Cardiac muscle cell (in vitro differentiated cells and primary cell): Measurements from ENCODE around the gene HDAC6. TPM values are rescaled to one million over a fixed set of nuclear protein-coding genes. Genes with fewer than 3 reads are reported as not detected.

Experiments
- DNase-seq, 2 donors: peaks; one replicate each; pipeline versions ENCODE4 v3.0.0 to v3.0.0-alpha.2; 2010 to 2017; ENCODE audit warnings: low read depth in 1 of 2, low spot score in 1 of 2
- H3K27ac ChIP-seq: fragments of 200-600 bp; sonication (generic); 2 replicates; pipeline ENCODE4 v1.5.1; 2016
- H3K27me3 ChIP-seq: fragments of 200-600 bp; sonication (generic); 2 replicates; pipeline ENCODE4 v1.6.0; 2016; ENCODE audit warnings: control low read depth
- H3K36me3 ChIP-seq: fragments of 200-600 bp; sonication (generic); 2 replicates; pipeline ENCODE4 v1.5.1; 2016; ENCODE audit warnings: control low read depth
- H3K4me1 ChIP-seq: fragments of 200-600 bp; sonication (generic); 2 replicates; pipeline ENCODE4 v1.8.1; 2017; ENCODE audit warnings: low read depth, mild to moderate bottlenecking, mixed run types
- H3K4me3 ChIP-seq: fragments of 200-600 bp; sonication (generic); 2 replicates; pipeline ENCODE4 v1.5.1; 2016; ENCODE audit warnings: mild to moderate bottlenecking
- H3K9me3 ChIP-seq: fragments of 200-600 bp; sonication (generic); 2 replicates; pipeline ENCODE4 v1.5.1; 2017; ENCODE audit warnings: low read depth, mild to moderate bottlenecking, control low read depth
- polyA plus RNA-seq: library from polyadenylated mRNA; unstranded; fragments of >200 nt; fragmentation: Nextera tagmentation; extraction: Ambion mirVana; gene quantifications from 2 replicates; pipeline ENCODE4 v1.2.1, GENCODE V29; 2016
- total RNA-seq: library from RNA; depleted of rRNA; stranded (reverse); fragments of >200 nt; gene quantifications from 2 replicates; pipeline ENCODE4 v1.2.3, GENCODE V29; 2016
- TF ChIP-seq, protein P1 (sequence below): IDR thresholded peaks from 2 replicates; pipeline ENCODE4 v1.5.1; 2012; ENCODE audit warnings: low read depth, mild to moderate bottlenecking, low read length

The HDAC6 gene
- total and polyA plus RNA-seq, 2 experiments from 2014 or later: 114 to 162 TPM

DNA sequence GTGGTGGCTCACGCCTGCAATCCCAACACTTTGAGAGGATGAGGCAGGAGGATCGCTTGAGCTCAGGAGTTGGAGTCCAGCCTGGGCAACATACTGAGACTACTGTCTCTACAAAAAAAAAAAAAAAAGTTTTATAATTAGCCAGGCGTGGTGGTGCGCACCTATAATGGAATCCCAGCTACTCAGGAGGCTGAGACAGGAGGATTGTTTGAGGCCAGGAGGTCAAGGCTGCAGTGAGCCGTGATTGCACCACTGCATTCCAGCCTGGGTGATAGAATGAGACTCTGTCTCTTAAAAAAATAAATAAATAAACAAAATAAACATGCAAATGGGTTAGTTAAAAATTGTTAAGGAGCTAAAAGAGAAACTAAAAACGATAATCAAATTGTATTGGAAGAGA lies 32.6 kb upstream of the HDAC6 start:
- Histone ChIP-seq H3K4me3 (no peak overlapping the region), H3K27ac (no peak overlapping the region), H3K9me3 (peaks cover 2% of the 10 kb centered on the region), H3K27me3 (no peaks in the 10 kb centered on the region), H3K4me1 (no peaks in the 10 kb centered on the region), H3K36me3 (no peaks in the 10 kb centered on the region)
- TF ChIP-seq, protein P1, sequence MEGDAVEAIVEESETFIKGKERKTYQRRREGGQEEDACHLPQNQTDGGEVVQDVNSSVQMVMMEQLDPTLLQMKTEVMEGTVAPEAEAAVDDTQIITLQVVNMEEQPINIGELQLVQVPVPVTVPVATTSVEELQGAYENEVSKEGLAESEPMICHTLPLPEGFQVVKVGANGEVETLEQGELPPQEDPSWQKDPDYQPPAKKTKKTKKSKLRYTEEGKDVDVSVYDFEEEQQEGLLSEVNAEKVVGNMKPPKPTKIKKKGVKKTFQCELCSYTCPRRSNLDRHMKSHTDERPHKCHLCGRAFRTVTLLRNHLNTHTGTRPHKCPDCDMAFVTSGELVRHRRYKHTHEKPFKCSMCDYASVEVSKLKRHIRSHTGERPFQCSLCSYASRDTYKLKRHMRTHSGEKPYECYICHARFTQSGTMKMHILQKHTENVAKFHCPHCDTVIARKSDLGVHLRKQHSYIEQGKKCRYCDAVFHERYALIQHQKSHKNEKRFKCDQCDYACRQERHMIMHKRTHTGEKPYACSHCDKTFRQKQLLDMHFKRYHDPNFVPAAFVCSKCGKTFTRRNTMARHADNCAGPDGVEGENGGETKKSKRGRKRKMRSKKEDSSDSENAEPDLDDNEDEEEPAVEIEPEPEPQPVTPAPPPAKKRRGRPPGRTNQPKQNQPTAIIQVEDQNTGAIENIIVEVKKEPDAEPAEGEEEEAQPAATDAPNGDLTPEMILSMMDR: no peak
- no peak for DNase-seq

- Histone ChIP-seq H3K27ac (no peak overlapping the region), H3K36me3 (no peaks in the 10 kb centered on the region), H3K9me3 (peaks cover 2% of the 10 kb centered on the region), H3K4me3 (no peak overlapping the region), H3K4me1 (no peaks in the 10 kb centered on the region), H3K27me3 (no peaks in the 10 kb centered on the region)
- no peak for DNase-seq
- TF ChIP-seq, protein P1: no peak
Measured at GRCh38 chrX:48770296-48770695, 31.6 kb upstream of the HDAC6 start.

GRCh38 chrX:48772602-48773001 lies 29.3 kb upstream of the HDAC6 start:
- Histone ChIP-seq H3K4me1 (no peaks in the 10 kb centered on the region), H3K27me3 (no peaks in the 10 kb centered on the region), H3K27ac (no peak overlapping the region), H3K9me3 (no peaks in the 10 kb centered on the region), H3K4me3 (no peak overlapping the region), H3K36me3 (no peaks in the 10 kb centered on the region)
- TF ChIP-seq, protein P1: no peak
- no peak for DNase-seq

- Histone ChIP-seq H3K27me3 (no peaks in the 10 kb centered on the region), H3K4me3 (no peak overlapping the region), H3K27ac (no peak overlapping the region), H3K4me1 (no peaks in the 10 kb centered on the region), H3K36me3 (no peaks in the 10 kb centered on the region), H3K9me3 (no peaks in the 10 kb centered on the region)
- TF ChIP-seq, protein P1: no peak
- no peak for DNase-seq
Measured at GRCh38 chrX:48776818-48777439, 24.9 kb upstream of the HDAC6 start.

- TF ChIP-seq, protein P1: no peak
- Histone ChIP-seq H3K36me3 (no peaks in the 10 kb centered on the region), H3K4me3 (no peak overlapping the region), H3K27ac (no peak overlapping the region), H3K9me3 (no peaks in the 10 kb centered on the region), H3K27me3 (no peaks in the 10 kb centered on the region), H3K4me1 (no peaks in the 10 kb centered on the region)
- no peak for DNase-seq
Measured at GRCh38 chrX:48779399-48779798, 22.5 kb upstream of the HDAC6 start.
